ENCODE measurements around the gene IST1. TPM values are rescaled to one million over a fixed set of nuclear protein-coding genes. Genes with fewer than 3 reads are reported as not detected.

IST1 gene
- total and polyA plus RNA-seq, 2 donors (not counting 1 experiment from before 2014, with no cell fraction given), result 139 to 221 TPM

GRCh38 chr16:71965223-71965622 is 69.9 kb downstream of the IST1 start:
- TF ChIP-seq CTCF (conservative IDR thresholded peaks at IDR 0.05 in 1 of 2, IDR thresholded peaks at IDR 0.05 in 1 of 2; ENCODE audit: low read depth in 1 of 2, low read length in 2 of 2) (no peak), EZH2 (IDR thresholded peaks at IDR 0.05; ENCODE audit: low read length, missing control alignments) (no peak)
- no peak overlapping the region for H3K27ac ChIP-seq (ENCODE audit: insufficient read depth, low read length)
- no peak overlapping the region for H3K9ac ChIP-seq (ENCODE audit: insufficient read depth, low read length)
- H3K79me2 ChIP-seq (ENCODE audit: control insufficient read depth, insufficient read depth, low read length), result no peaks in the 10 kb centered on the region
- no peaks in the 10 kb centered on the region for H3K9me3 ChIP-seq (ENCODE audit: control insufficient read depth, insufficient read depth, low read depth, low read length)
- H3K4me1 ChIP-seq (ENCODE audit: control insufficient read depth, extremely low read depth, insufficient read depth, low read length), result no peaks in the 10 kb centered on the region
- H4K20me1 ChIP-seq (ENCODE audit: control insufficient read depth, extremely low read depth, insufficient read depth, low read length), result no peaks in the 10 kb centered on the region
- H3K36me3 ChIP-seq (ENCODE audit: control insufficient read depth, insufficient read depth, low read length), result no peaks in the 10 kb centered on the region
- H3K27me3 ChIP-seq (ENCODE audit: control insufficient read depth, insufficient read depth, low read length), result no peaks in the 10 kb centered on the region
- no peak for DNase-seq (ENCODE audit: low read depth in 2 of 2)
- H2AFZ ChIP-seq (ENCODE audit: low read length), result no peak overlapping the region
- H3K4me3 ChIP-seq (replicated peaks in 1 of 4; ENCODE audit: control extremely low read depth in 1 of 4, insufficient read depth in 1 of 4, low read depth in 3 of 4, low read length in 4 of 4), result no peak overlapping the region
- H3K4me2 ChIP-seq (ENCODE audit: extremely low read depth, insufficient read depth, low read length), result no peak overlapping the region

- Histone ChIP-seq H2AFZ (ENCODE audit: low read length) (no peak overlapping the region), H3K79me2 (ENCODE audit: control insufficient read depth, insufficient read depth, low read length) (no peaks in the 10 kb centered on the region), H4K20me1 (ENCODE audit: control insufficient read depth, extremely low read depth, insufficient read depth, low read length) (no peaks in the 10 kb centered on the region), H3K36me3 (ENCODE audit: control insufficient read depth, insufficient read depth, low read length) (no peaks in the 10 kb centered on the region), H3K27ac (ENCODE audit: insufficient read depth, low read length) (no peak overlapping the region), H3K27me3 (ENCODE audit: control insufficient read depth, insufficient read depth, low read length) (no peaks in the 10 kb centered on the region), H3K4me3 (replicated peaks in 1 of 4; ENCODE audit: control extremely low read depth in 1 of 4, insufficient read depth in 1 of 4, low read depth in 3 of 4, low read length in 4 of 4) (no peak overlapping the region), H3K4me2 (ENCODE audit: extremely low read depth, insufficient read depth, low read length) (no peak overlapping the region), H3K9ac (ENCODE audit: insufficient read depth, low read length) (no peak overlapping the region), H3K4me1 (ENCODE audit: control insufficient read depth, extremely low read depth, insufficient read depth, low read length) (no peaks in the 10 kb centered on the region), H3K9me3 (ENCODE audit: control insufficient read depth, insufficient read depth, low read depth, low read length) (no peaks in the 10 kb centered on the region)
- DNase-seq (ENCODE audit: low read depth in 2 of 2), result no peak
- TF ChIP-seq EZH2 (IDR thresholded peaks at IDR 0.05; ENCODE audit: low read length, missing control alignments) (no peak), CTCF (conservative IDR thresholded peaks at IDR 0.05 in 1 of 2, IDR thresholded peaks at IDR 0.05 in 1 of 2; ENCODE audit: low read depth in 1 of 2, low read length in 2 of 2) (no peak)
Measured at GRCh38 chr16:71966932-71967331, 71.6 kb downstream of the IST1 start.

- Histone ChIP-seq H2AFZ (ENCODE audit: low read length) (no peak overlapping the region), H3K27me3 (ENCODE audit: control insufficient read depth, insufficient read depth, low read length) (no peaks in the 10 kb centered on the region), H3K9me3 (ENCODE audit: control insufficient read depth, insufficient read depth, low read depth, low read length) (no peaks in the 10 kb centered on the region), H3K27ac (ENCODE audit: insufficient read depth, low read length) (no peak overlapping the region), H3K79me2 (ENCODE audit: control insufficient read depth, insufficient read depth, low read length) (no peaks in the 10 kb centered on the region), H3K36me3 (ENCODE audit: control insufficient read depth, insufficient read depth, low read length) (no peaks in the 10 kb centered on the region), H3K4me1 (ENCODE audit: control insufficient read depth, extremely low read depth, insufficient read depth, low read length) (no peaks in the 10 kb centered on the region), H3K9ac (ENCODE audit: insufficient read depth, low read length) (no peak overlapping the region), H3K4me2 (ENCODE audit: extremely low read depth, insufficient read depth, low read length) (no peak overlapping the region), H4K20me1 (ENCODE audit: control insufficient read depth, extremely low read depth, insufficient read depth, low read length) (no peaks in the 10 kb centered on the region), H3K4me3 (replicated peaks in 1 of 4; ENCODE audit: control extremely low read depth in 1 of 4, insufficient read depth in 1 of 4, low read depth in 3 of 4, low read length in 4 of 4) (no peak overlapping the region)
- TF ChIP-seq CTCF (conservative IDR thresholded peaks at IDR 0.05 in 1 of 2, IDR thresholded peaks at IDR 0.05 in 1 of 2; ENCODE audit: low read depth in 1 of 2, low read length in 2 of 2) (no peak), EZH2 (IDR thresholded peaks at IDR 0.05; ENCODE audit: low read length, missing control alignments) (no peak)
- no peak for DNase-seq (ENCODE audit: low read depth in 2 of 2)
Measured at GRCh38 chr16:71969353-71969752, 74.0 kb downstream of the IST1 start.

Data from fibroblast of lung (primary cell).